Esophagus squamous epithelium (tissue), 5 donors: ENCODE results near the gene CALN1. TPM values are rescaled to one million over a fixed set of nuclear protein-coding genes. Genes with fewer than 3 reads are reported as not detected.
A peak's percentile ranks its signal among the peaks of the same experiment; 100 is the strongest.

Source experiments
- DNase-seq: peaks from one replicate; lab custom pipeline; 2025; lab: John Stamatoyannopoulos, UW
- H3K27ac ChIP-seq, 4 donors: fragments of 200-600 bp; sonication (generic); one replicate each; pipeline ENCODE4 v1.5.1; 2016 to 2019; ENCODE audit warnings: mild to moderate bottlenecking in 1 of 4
- H3K27me3 ChIP-seq, 4 donors: fragments of 200-600 bp; sonication (generic); 1 replicate in 3 of 4; 2 replicates in 1 of 4; pipeline versions ENCODE4 v1.5.1 to v1.6.0; 2017 to 2021; ENCODE audit warnings: antibody characterized with exemption in 1 of 4
- H3K36me3 ChIP-seq, 3 donors: fragments of 200-600 bp; sonication (generic); one replicate each; pipeline ENCODE4 v1.5.1; 2016 to 2019
- H3K4me1 ChIP-seq, 3 donors: fragments of 200-600 bp; sonication (generic); one replicate each; pipeline ENCODE4 v1.5.1; 2017 to 2019
- H3K4me3 ChIP-seq, 4 donors: fragments of 200-600 bp; sonication (generic); 1 replicate in 3 of 4; 2 replicates in 1 of 4; pipeline ENCODE4 v1.5.1; 2016 to 2019; ENCODE audit warnings: mild to moderate bottlenecking in 2 of 4, moderate library complexity in 1 of 4
- H3K9me3 ChIP-seq, 3 donors: fragments of 200-600 bp; sonication (generic); one replicate each; pipeline ENCODE4 v1.5.1; 2016 to 2019
- POLR2A ChIP-seq, 4 donors: fragments of 450-650 bp; IDR thresholded peaks; one replicate each; pipeline ENCODE4 v1.6.1; 2017; ENCODE audit warnings: antibody characterized with exemption in 4 of 4, mild to moderate bottlenecking in 4 of 4, moderate library complexity in 3 of 4
- WGBS, 2 donors: methylation state at CpG; one replicate each; pipeline ENCODE4 v1.1.5; 2018; 5-methylcytosine and 5-hydroxymethylcytosine counted together
- intact Hi-C: fragments of 100-400 bp; cut with DNase I; formaldehyde crosslinking; loops from one replicate; pipeline ENCODE4 v1.15.0; 2022
- total RNA-seq, 4 donors: library from RNA; depleted of rRNA; stranded (reverse); fragments of >200 nt; gene quantifications; one replicate each; pipeline ENCODE4 v1.1.0, GENCODE V29; 2016
- TF ChIP-seq, protein P1 (sequence below), 6 experiments: fragments of 450-650 bp in 4 of 6; fragments of 200-600 bp in 2 of 6; sonication (generic) in 2 of 6; IDR thresholded peaks; one replicate each; pipeline ENCODE4 v1.5.1; 2016 to 2019; ENCODE audit warnings: antibody characterized with exemption in 6 of 6, mild to moderate bottlenecking in 4 of 6, moderate library complexity in 4 of 6
- donor health status: DM: yes; HTN: yes; CAD: no.

The CALN1 gene
- total RNA-seq, 4 donors from 2014 or later: 0.83 TPM; not detected in 3

DNA sequence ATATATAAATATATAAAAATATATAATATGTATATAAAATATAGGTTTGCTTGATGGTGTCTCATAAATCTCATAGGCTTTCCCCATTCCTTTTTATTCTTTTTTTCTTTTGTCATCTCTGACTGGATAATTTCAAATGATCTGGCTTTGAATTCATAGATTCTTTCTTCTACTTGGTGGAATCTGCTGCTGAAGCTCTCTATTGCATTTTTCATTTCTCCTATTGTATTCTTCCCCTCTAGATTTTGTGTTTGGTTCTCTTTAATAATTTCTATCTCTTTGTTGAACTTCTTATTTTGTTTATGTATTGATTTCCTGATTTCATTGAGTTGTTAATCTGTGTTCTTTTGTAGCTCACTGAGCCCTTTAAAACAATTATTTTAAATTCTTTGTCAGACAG, 650.8 kb downstream of the CALN1 start:
- TF ChIP-seq POLR2A (IDR thresholded peaks at IDR 0.05): no peak
- TF ChIP-seq, protein P1, sequence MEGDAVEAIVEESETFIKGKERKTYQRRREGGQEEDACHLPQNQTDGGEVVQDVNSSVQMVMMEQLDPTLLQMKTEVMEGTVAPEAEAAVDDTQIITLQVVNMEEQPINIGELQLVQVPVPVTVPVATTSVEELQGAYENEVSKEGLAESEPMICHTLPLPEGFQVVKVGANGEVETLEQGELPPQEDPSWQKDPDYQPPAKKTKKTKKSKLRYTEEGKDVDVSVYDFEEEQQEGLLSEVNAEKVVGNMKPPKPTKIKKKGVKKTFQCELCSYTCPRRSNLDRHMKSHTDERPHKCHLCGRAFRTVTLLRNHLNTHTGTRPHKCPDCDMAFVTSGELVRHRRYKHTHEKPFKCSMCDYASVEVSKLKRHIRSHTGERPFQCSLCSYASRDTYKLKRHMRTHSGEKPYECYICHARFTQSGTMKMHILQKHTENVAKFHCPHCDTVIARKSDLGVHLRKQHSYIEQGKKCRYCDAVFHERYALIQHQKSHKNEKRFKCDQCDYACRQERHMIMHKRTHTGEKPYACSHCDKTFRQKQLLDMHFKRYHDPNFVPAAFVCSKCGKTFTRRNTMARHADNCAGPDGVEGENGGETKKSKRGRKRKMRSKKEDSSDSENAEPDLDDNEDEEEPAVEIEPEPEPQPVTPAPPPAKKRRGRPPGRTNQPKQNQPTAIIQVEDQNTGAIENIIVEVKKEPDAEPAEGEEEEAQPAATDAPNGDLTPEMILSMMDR (IDR thresholded peaks at IDR 0.05): no peak
- H3K27ac ChIP-seq: no peak overlapping the region
- peaks cover 0 to 10% (median 4%) of the 10 kb centered on the region in 3 donors for H3K9me3 ChIP-seq
- no peaks in the 10 kb centered on the region for H3K4me1 ChIP-seq
- no peaks in the 10 kb centered on the region for H3K36me3 ChIP-seq
- intact Hi-C loops: no loop called here
- DNase-seq: no peak
- no peak overlapping the region for H3K4me3 ChIP-seq
- no peaks in the 10 kb centered on the region for H3K27me3 ChIP-seq

DNA sequence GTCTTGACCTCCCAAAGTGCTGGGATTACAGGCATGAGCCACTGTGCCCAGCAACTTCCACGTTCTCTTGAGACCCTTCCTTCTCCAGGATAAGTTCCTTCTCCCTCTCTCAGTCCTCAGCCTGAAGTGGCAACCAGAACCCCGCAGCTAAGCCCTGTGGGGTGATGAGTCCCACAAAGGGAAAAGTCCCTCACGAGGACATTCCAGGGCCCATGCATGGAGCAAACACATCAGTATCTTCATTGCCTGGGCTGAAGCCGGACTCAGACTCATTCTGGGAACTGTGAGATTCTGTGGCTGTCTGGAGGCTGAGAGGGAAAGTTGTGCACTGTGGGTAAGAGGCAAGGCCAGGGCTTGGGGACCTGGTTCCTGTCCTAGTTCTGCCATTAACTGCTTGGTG, 657.3 kb downstream of the CALN1 start:
- Histone ChIP-seq H3K36me3 (no peaks in the 10 kb centered on the region), H3K4me1 (peaks cover 0 to 8% (median 0%) of the 10 kb centered on the region in 3 donors), H3K4me3 (no peak overlapping the region), H3K27ac (no peak overlapping the region), H3K27me3 (peaks cover 0 to 35% (median 0%) of the 10 kb centered on the region in 4 donors), H3K9me3 (no peaks in the 10 kb centered on the region)
- no peak for DNase-seq
- intact Hi-C loops: no loop called here
- 65 to 70% methylated on average over 2 to 4 of the region's 4 CpGs for WGBS, 2 donors
- no peak for TF ChIP-seq POLR2A (IDR thresholded peaks at IDR 0.05)
- TF ChIP-seq, protein P1 (IDR thresholded peaks at IDR 0.05): no peak

DNA sequence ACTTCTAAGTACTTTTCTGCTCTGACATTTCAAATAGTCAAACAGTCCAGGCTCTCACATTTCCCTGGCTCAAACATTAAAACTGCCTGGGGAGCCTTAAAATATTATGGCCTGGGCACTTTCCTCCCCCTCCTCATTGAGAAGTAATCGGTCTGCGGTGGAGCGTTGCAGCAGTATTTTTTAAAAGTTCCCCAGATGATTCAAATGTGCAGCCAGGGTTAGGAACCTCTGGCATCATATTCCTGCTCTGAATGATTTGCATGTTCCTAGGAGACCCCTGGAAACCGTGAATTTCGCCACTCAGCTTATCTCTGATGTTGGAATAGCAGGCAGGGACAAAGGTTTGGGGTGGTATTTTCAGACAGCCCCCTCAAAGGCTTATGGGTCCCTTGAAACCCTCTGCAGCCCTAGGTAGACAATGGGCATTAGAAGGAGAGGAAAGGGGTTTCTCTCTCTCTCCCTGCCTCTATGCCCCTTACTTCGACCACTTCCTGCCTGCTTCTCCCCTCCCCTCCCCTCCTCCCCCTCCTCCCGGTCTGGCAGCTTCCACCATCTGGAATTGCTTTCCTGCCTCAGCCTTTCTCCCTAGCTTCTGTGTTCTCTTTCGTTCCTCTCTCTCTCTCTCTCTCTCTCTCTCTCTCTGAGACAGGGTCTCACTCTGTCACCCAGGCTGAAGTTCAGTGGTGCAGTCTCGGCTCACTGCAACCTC, 658.0 kb downstream of the CALN1 start:
- WGBS, 2 donors: 47 to 55% methylated on average over 9 of the region's 9 CpGs

DNA sequence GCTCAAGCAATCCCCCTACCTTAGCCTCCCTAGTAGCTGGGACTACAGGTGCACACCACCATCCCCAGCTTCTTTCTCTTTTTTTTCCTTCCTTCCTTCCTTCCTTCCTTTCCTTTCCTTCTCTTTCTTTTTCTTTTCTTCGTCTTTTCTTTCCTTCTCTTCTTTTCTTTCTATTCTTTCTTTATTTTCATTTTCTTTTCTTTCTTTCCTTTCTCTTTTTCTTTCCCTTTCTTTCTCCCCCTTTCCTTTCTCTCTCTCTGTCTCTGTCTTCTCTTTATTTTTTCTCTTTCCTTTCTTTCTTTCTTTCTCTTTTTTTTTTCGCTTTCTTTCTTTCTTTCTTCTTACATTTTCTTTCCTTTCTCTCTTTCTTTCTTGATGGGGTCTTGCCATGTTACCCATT, 658.9 kb downstream of the CALN1 start:
- peaks cover 0 to 2% (median 0%) of the 10 kb centered on the region in 3 donors for H3K9me3 ChIP-seq
- H3K27me3 ChIP-seq: peaks cover 0 to 35% (median 0%) of the 10 kb centered on the region in 4 donors
- peaks cover 0 to 8% (median 0%) of the 10 kb centered on the region in 3 donors for H3K4me1 ChIP-seq
- DNase-seq: no peak
- 91 to 95% methylated on average over 2 of the region's 2 CpGs for WGBS, 2 donors
- TF ChIP-seq, protein P1 (IDR thresholded peaks at IDR 0.05): no peak
- no peak for TF ChIP-seq POLR2A (IDR thresholded peaks at IDR 0.05)
- H3K4me3 ChIP-seq: no peak overlapping the region
- H3K36me3 ChIP-seq: no peaks in the 10 kb centered on the region
- H3K27ac ChIP-seq: no peak overlapping the region
- intact Hi-C loops: no loop called here

More for the DNA sequence above, 658.0 kb downstream of the CALN1 start:
- H3K4me3 ChIP-seq: no peak overlapping the region
- no peak for DNase-seq
- TF ChIP-seq POLR2A (IDR thresholded peaks at IDR 0.05): no peak
- TF ChIP-seq, protein P1 (IDR thresholded peaks at IDR 0.05): no peak
- H3K4me1 ChIP-seq: peaks cover 0 to 8% (median 0%) of the 10 kb centered on the region in 3 donors
- H3K36me3 ChIP-seq: no peaks in the 10 kb centered on the region
- H3K27me3 ChIP-seq: peaks cover 0 to 35% (median 0%) of the 10 kb centered on the region in 4 donors
- no peaks in the 10 kb centered on the region for H3K9me3 ChIP-seq
- no peak overlapping the region for H3K27ac ChIP-seq
- intact Hi-C loops: no loop called here

DNA sequence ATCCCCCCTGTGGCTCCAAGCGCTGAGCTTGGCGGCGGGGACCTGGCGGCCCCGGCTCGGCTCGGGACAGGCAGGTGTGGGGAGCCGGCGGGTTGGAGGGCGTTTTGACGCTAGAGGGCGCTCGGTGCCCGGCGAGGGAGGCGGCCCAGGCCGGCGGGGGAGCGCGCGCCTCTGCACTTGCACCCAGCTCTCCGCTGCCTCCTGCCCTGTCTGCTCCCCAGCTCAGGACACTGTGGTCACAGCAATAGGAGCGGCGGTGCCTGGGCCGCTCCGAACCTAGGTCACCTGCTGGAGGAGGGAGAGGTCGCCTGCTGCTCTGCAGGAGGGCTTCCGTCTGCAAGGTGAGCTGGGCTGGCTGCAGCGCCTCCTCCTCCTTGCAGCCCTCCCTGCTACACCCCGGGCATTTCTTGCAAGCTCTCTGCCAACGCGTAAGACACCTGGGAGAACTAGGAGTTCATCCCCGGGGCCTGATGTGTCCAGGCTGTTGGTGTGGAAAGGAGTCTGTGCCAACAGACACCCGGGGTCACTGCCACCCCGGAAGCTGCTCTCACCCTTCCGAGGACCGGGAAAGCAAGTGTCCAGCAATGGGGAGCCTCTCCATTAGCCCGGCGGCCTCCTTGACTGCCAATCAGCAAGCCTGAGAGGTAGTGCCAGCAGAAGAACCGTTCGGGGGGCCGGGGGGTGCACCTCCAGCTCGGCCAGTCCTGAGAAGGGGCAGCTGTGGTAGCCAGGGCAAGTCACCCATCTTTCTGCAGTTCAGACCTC, 659.8 kb downstream of the CALN1 start:
- peaks cover 0 to 8% (median 0%) of the 10 kb centered on the region in 3 donors for H3K4me1 ChIP-seq
- DNase-seq: no peak
- H3K4me3 ChIP-seq: peak overlapping the region in 1 of 4 donors; percentile 21
- TF ChIP-seq, protein P1 (IDR thresholded peaks at IDR 0.05): peak in 5 of 6 experiments; percentile 31 to 69 (median 44)
- no peak for TF ChIP-seq POLR2A (IDR thresholded peaks at IDR 0.05)
- no peak overlapping the region for H3K27ac ChIP-seq
- peaks cover 0 to 35% (median 0%) of the 10 kb centered on the region in 4 donors for H3K27me3 ChIP-seq
- peaks cover 0 to 2% (median 0%) of the 10 kb centered on the region in 3 donors for H3K9me3 ChIP-seq
- 9 to 49% methylated on average over 4 to 7 of the region's 43 CpGs for WGBS, 2 donors
- no peaks in the 10 kb centered on the region for H3K36me3 ChIP-seq
- intact Hi-C loops: no loop called here
